ENCODE data around the gene GTSE1. TPM values are rescaled to one million over a fixed set of nuclear protein-coding genes. Genes with fewer than 3 reads are reported as not detected.

The GTSE1 gene
- total RNA-seq, 1 experiment from 2014 or later = 46.1 TPM

GRCh38 chr22:46273432-46274148 lies 23.1 kb upstream of the GTSE1 start:
- ATAC-seq = no peak
- H3K4me2 ChIP-seq (ENCODE audit: low read length) = no peak overlapping the region
- ChIA-PET POLR2A (no interaction called here), RAD21 (ENCODE audit: low non-redundant PET in 1 of 2, low total read pairs in 2 of 2, uncharacterized antibody in 2 of 2, unreplicated experiment in 2 of 2) (no interaction called here), CTCF (no interaction called here)
- H3K27me3 ChIP-seq (ENCODE audit: insufficient read depth, low read length) = no peaks in the 10 kb centered on the region
- H3K9me3 ChIP-seq (ENCODE audit: control insufficient read depth in 1 of 2, insufficient read depth in 1 of 2, low read depth in 1 of 2, low read length in 2 of 2) = peaks cover 0 to 5% of the 10 kb centered on the region in 2 experiments; a peak in 1 of 4 replicates
- no peaks in the 10 kb centered on the region for H3K79me2 ChIP-seq (ENCODE audit: insufficient read depth, low read length)
- no peak overlapping the region for H3K4me3 ChIP-seq (replicated peaks in 1 of 2; ENCODE audit: low read depth in 1 of 2, low read length in 2 of 2)
- no peak for DNase-seq (ENCODE audit: low read depth, low spot score)
- no peak overlapping the region for H3K27ac ChIP-seq (ENCODE audit: low read depth, low read length)
- peaks cover 0 to 8% of the 10 kb centered on the region in 2 experiments; a peak in 3 of 4 replicates for H3K4me1 ChIP-seq (ENCODE audit: control insufficient read depth in 1 of 2, insufficient read depth in 2 of 2, low read length in 2 of 2)
- peaks cover 10 to 35% of the 10 kb centered on the region in 2 experiments for H3K36me3 ChIP-seq (ENCODE audit: control insufficient read depth in 1 of 2, insufficient read depth in 2 of 2, low read length in 2 of 2)
- TF ChIP-seq CTCF (IDR thresholded peaks at IDR 0.05 in 2 of 3, conservative IDR thresholded peaks at IDR 0.05 in 1 of 3; ENCODE audit: borderline replicate concordance in 1 of 3, insufficient read depth in 1 of 3, low read depth in 2 of 3, low read length in 2 of 3) (no peak), ATF3 (IDR thresholded peaks at IDR 0.05) (no peak), SIN3A (IDR thresholded peaks at IDR 0.05; ENCODE audit: low read depth) (no peak), REST (IDR thresholded peaks at IDR 0.05; ENCODE audit: low read depth) (no peak), ZFX (IDR thresholded peaks at IDR 0.05) (no peak), SP1 (IDR thresholded peaks at IDR 0.05; ENCODE audit: low read depth) (no peak), TCF7L2 (IDR thresholded peaks at IDR 0.05; ENCODE audit: borderline replicate concordance, extremely low read depth, insufficient read depth, insufficient read length) (no peak), ZBTB33 (IDR thresholded peaks at IDR 0.05; ENCODE audit: extremely low read depth, insufficient replicate concordance, low read length) (no peak), MAX (IDR thresholded peaks at IDR 0.05) (no peak), FOSL1 (IDR thresholded peaks at IDR 0.05; ENCODE audit: low read depth) (no peak), JUND (IDR thresholded peaks at IDR 0.05) (no peak), SRF (IDR thresholded peaks at IDR 0.05; ENCODE audit: low read depth) (no peak), EGR1 (IDR thresholded peaks at IDR 0.05; ENCODE audit: low read depth) (no peak)
- no peak overlapping the region for H3K9ac ChIP-seq (ENCODE audit: low read length)
- no peaks in the 10 kb centered on the region for H3K9me2 ChIP-seq (ENCODE audit: insufficient read depth)
- no peak overlapping the region for H2AFZ ChIP-seq (ENCODE audit: low read depth, low read length, poor library complexity, severe bottlenecking)
- BruUV-seq (replicated peaks) = no TSS peak
- intact Hi-C loops (cut with micrococcal nuclease) = no loop called here
- H4K20me1 ChIP-seq (ENCODE audit: insufficient read depth) = no peaks in the 10 kb centered on the region
